Progenitor cell of endocrine pancreas (in vitro differentiated cells): ENCODE data around the gene CACNB3. TPM values are rescaled to one million over a fixed set of nuclear protein-coding genes. Genes with fewer than 3 reads are reported as not detected.
A peak's percentile ranks its signal among the peaks of the same experiment; 100 is the strongest.
"Not testable (repeated sequence)": the region's sequence is repeated elsewhere in the genome, so short reads cannot be mapped to it uniquely, and the experiment has no call there.

Experiments
- DNase-seq: peaks from one replicate; pipeline ENCODE4 v3.0.0; 2021; ENCODE audit warnings: low spot score; ENCODE audit not compliant: unreplicated experiment
- H3K27ac Mint-ChIP-seq: 2 replicates; pipeline ENCODE4 v1.8.0; 2021; ENCODE audit warnings: mild to moderate bottlenecking, moderate library complexity, mixed read lengths
- H3K27me3 Mint-ChIP-seq: 2 replicates; pipeline ENCODE4 v1.8.0; 2021; ENCODE audit warnings: mixed read lengths
- H3K36me3 Mint-ChIP-seq: 2 replicates; pipeline ENCODE4 v1.8.0; 2022; ENCODE audit warnings: mixed read lengths; ENCODE audit not compliant: insufficient read depth
- H3K4me1 Mint-ChIP-seq: 2 replicates; pipeline ENCODE4 v1.8.0; 2021; ENCODE audit warnings: low read depth, mixed read lengths
- H3K4me3 Mint-ChIP-seq: 2 replicates; pipeline ENCODE4 v1.8.0; 2021; ENCODE audit warnings: low read depth, mild to moderate bottlenecking, moderate library complexity, mixed read lengths
- H3K9me3 Mint-ChIP-seq: 2 replicates; pipeline ENCODE4 v1.8.0; 2021; ENCODE audit warnings: low read depth, mixed read lengths
- CTCF ChIP-seq: fragments of 200-600 bp; sonication (generic); IDR thresholded peaks from one replicate; pipeline ENCODE4 v1.5.0; 2021; ENCODE audit warnings: antibody characterized with exemption, mild to moderate bottlenecking; ENCODE audit not compliant: unreplicated experiment
- total RNA-seq: library from RNA; stranded (reverse); gene quantifications from 2 replicates; pipeline ENCODE4 v1.2.1, GENCODE V29; 2021

Gene CACNB3
- total RNA-seq, 1 donor from 2014 or later, result 73.9 TPM

GRCh38 chr12:48852734-48853688 lies 34.7 kb downstream of the CACNB3 start:
- peak; percentile 92 for TF ChIP-seq CTCF
- Mint-ChIP-seq H3K9me3 (no peaks in the 10 kb centered on the region), H3K4me3 (peak overlapping the region; percentile 97), H3K36me3 (no peaks in the 10 kb centered on the region), H3K27me3 (no peaks in the 10 kb centered on the region), H3K4me1 (peaks cover 20% of the 10 kb centered on the region), H3K27ac (peak overlapping the region; percentile 96)
- peak; percentile 79 for DNase-seq

- Mint-ChIP-seq H3K9me3 (no peaks in the 10 kb centered on the region), H3K27ac (no peak overlapping the region), H3K4me3 (no peak overlapping the region), H3K27me3 (no peaks in the 10 kb centered on the region), H3K36me3 (peaks cover 2% of the 10 kb centered on the region), H3K4me1 (peaks cover 20% of the 10 kb centered on the region)
- no peak for DNase-seq
- no peak for TF ChIP-seq CTCF
Measured at GRCh38 chr12:48854488-48854887, 36.2 kb downstream of the CACNB3 start.

GRCh38 chr12:48854932-48855331 lies 36.6 kb downstream of the CACNB3 start:
- DNase-seq, H3K36me3 Mint-ChIP-seq, H3K9me3 Mint-ChIP-seq, H3K27me3 Mint-ChIP-seq, H3K4me3 Mint-ChIP-seq: not testable (repeated sequence)
- H3K27ac Mint-ChIP-seq, result peak overlapping the region; percentile 56
- peaks cover 18% of the 10 kb centered on the region for H3K4me1 Mint-ChIP-seq

GRCh38 chr12:48856379-48856778 lies 38.1 kb downstream of the CACNB3 start:
- H3K36me3 Mint-ChIP-seq, result peaks cover 7% of the 10 kb centered on the region
- TF ChIP-seq CTCF, result no peak
- peaks cover 6% of the 10 kb centered on the region for H3K4me1 Mint-ChIP-seq
- H3K4me3 Mint-ChIP-seq, result no peak overlapping the region
- no peak overlapping the region for H3K27ac Mint-ChIP-seq
- no peaks in the 10 kb centered on the region for H3K9me3 Mint-ChIP-seq
- H3K27me3 Mint-ChIP-seq, result no peaks in the 10 kb centered on the region
- DNase-seq, result no peak

- Mint-ChIP-seq H3K4me3 (no peak overlapping the region), H3K9me3 (no peaks in the 10 kb centered on the region), H3K36me3 (peaks cover 7% of the 10 kb centered on the region), H3K27ac (no peak overlapping the region), H3K27me3 (no peaks in the 10 kb centered on the region), H3K4me1 (peaks cover 6% of the 10 kb centered on the region)
- no peak for DNase-seq
- TF ChIP-seq CTCF, result no peak
Measured at GRCh38 chr12:48857278-48857994, 39.1 kb downstream of the CACNB3 start.
